Measurements from ENCODE around the gene SLC16A6. TPM values are rescaled to one million over a fixed set of nuclear protein-coding genes. Genes with fewer than 3 reads are reported as not detected.

Gene SLC16A6
- total and polyA plus RNA-seq, 8 donors: 0.02 to 1.0 (median 0.09) TPM

DNA sequence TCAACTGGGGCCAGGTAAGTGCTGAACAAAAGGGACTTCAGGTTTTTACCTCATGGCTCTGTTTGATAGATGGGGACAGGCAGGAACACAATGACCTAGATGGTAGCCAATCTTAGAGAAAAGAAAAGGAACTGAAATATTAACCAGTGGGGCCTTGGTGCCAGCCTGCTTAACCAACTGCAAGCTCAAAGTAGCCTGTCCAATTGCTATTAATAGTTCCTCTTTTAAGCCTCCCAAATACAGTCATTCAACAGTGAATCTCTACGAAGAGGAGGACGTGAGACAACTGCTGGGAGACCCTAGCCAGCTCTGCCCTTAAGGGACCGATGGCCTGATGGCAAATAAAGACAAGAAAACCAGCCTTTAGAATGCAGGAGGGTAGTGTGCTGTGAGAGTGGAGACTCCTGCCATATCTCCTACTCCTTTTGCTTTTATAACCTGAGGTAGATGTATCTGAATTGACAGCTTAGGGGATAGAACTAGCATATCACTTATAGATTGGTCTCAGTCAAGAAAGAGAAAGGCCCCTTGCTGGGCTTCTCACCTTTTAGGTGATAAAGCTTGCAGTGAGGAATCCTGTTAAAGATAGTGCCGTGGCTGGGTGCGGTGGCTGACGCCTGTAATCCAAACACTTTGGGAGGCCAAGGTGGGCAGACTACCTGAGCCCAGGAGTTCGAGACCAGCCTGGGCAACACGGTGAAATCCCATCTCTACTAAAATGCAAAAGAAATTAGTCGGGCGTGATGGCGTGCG is 28.7 kb upstream of the SLC16A6 start:
- H3K4me1 ChIP-seq: peaks cover 0 to 9% (median 0%) of the 10 kb centered on the region in 3 donors
- ATAC-seq (peak in 1 of 4 donors; percentile 38), FAIRE-seq (no peak), DNase-seq (no peak)
- no peaks in the 10 kb centered on the region for H3K27me3 ChIP-seq
- no peaks in the 10 kb centered on the region for H3K9me3 ChIP-seq
- TF ChIP-seq, protein P1, sequence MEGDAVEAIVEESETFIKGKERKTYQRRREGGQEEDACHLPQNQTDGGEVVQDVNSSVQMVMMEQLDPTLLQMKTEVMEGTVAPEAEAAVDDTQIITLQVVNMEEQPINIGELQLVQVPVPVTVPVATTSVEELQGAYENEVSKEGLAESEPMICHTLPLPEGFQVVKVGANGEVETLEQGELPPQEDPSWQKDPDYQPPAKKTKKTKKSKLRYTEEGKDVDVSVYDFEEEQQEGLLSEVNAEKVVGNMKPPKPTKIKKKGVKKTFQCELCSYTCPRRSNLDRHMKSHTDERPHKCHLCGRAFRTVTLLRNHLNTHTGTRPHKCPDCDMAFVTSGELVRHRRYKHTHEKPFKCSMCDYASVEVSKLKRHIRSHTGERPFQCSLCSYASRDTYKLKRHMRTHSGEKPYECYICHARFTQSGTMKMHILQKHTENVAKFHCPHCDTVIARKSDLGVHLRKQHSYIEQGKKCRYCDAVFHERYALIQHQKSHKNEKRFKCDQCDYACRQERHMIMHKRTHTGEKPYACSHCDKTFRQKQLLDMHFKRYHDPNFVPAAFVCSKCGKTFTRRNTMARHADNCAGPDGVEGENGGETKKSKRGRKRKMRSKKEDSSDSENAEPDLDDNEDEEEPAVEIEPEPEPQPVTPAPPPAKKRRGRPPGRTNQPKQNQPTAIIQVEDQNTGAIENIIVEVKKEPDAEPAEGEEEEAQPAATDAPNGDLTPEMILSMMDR (IDR thresholded peaks at IDR 0.05): no peak
- no peak overlapping the region for H3K4me3 ChIP-seq
- no peak overlapping the region for H3K27ac ChIP-seq
- no peaks in the 10 kb centered on the region for H3K36me3 ChIP-seq
- intact Hi-C loops (cut with DNase I): no loop called here
- 93 to 96% methylated on average over 12 of the region's 12 CpGs for WGBS, 2 donors

DNA sequence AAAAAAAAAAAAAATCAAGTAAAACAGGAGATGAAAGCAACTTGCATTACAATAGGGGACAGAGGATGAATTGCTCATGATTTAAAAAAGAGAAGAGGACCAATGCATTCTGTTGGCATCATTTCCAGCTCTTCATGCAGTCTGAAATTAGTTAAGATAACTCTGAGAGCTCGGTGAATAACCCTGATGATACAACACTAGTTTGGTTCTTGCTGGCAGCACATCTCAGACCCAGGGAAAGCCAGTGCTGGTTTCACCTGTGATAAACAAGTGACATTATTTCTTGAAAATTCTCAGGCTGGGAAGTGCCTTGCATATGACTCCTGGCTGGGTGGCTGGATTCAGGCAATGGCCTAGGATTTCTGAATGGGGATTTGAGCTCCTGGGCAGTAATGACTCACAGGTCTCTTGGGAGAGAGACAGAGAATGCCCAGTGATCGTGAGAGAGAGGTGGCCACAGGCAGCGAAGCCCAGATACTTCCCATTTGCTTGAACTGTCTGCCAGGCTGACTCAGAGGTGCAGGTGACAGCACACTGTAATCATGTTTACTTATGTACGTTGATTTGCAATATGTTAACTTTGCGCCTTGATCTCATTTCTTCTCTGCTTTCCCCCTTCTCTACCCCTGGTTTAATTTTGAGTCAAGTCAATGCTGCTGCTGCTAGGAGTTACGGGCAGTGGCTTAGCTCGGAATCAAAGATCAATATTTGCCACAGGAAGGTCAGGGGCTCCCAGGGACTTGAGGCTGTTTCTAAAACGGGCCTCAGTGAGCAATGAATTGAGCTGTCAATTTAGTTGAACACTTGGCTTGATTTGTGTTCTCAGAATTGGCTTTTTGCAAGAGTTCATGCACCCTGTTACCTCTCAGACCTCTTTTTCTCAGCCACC is 27.4 kb upstream of the SLC16A6 start:
- no peaks in the 10 kb centered on the region for H3K27me3 ChIP-seq
- DNase-seq: peak in 3 of 6 donors; percentile 39 to 66 (median 42)
- H3K4me1 ChIP-seq: peaks cover 0 to 9% (median 0%) of the 10 kb centered on the region in 3 donors
- no peak for FAIRE-seq
- WGBS, 2 donors: 28 to 40% methylated on average over 8 of the region's 8 CpGs
- no peaks in the 10 kb centered on the region for H3K9me3 ChIP-seq
- peak overlapping the region in 2 of 4 donors; percentile 20 to 53 for H3K27ac ChIP-seq
- TF ChIP-seq, protein P1 (IDR thresholded peaks at IDR 0.05): no peak
- H3K36me3 ChIP-seq: no peaks in the 10 kb centered on the region
- peak; percentile 83 to 91 (median 88) for ATAC-seq
- intact Hi-C loops (cut with DNase I): no loop called here
- no peak overlapping the region for H3K4me3 ChIP-seq

DNA sequence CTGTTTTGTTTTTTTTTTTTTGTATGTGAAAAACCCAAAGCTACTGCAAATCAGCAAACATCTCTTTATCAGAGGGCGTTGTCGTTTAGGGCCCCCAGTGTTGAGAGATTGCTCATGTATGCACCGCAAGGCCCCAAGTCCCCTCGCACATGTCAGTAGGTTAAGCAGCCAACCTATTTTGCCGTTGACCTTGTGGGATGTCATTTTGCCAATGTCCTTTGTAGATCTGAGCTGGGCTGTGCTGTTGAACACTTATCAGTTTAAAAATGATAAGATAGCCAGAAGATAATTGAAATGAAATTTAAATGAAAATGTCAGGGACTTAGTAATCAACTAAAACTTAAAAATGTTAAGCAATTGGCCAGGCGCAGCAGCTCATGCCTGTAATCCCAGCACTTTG is 26.5 kb upstream of the SLC16A6 start:
- 84% methylated on average over 6 of the region's 6 CpGs for WGBS, 2 donors
- Histone ChIP-seq H3K27me3 (no peaks in the 10 kb centered on the region), H3K27ac (no peak overlapping the region), H3K4me3 (no peak overlapping the region), H3K4me1 (peaks cover 0 to 9% (median 0%) of the 10 kb centered on the region in 3 donors), H3K36me3 (no peaks in the 10 kb centered on the region), H3K9me3 (no peaks in the 10 kb centered on the region)
- TF ChIP-seq, protein P1 (IDR thresholded peaks at IDR 0.05): no peak
- DNase-seq (no peak), FAIRE-seq (no peak), ATAC-seq (no peak)
- intact Hi-C loops (cut with DNase I): no loop called here

DNA sequence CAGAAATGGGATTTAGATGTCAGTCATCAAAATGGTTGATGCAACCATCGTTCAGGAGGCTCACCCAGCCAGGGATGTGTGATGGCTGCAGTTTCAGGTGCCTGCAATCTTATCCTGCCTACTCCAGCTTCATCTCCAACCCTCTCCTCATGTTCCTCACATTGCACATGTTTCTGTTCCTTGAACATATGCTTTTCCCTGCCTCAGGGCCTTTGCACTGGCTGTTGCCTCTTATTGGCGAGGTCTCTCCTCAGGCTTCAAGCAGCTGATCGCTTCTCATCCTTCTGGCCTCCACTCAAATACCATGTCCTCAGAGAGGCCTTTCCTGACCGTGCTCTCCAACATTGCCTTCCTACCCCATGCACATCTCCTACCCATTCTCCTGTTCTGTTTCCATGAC is 25.0 kb upstream of the SLC16A6 start:
- 95 to 96% methylated on average over 4 of the region's 4 CpGs for WGBS, 2 donors
- intact Hi-C loops (cut with DNase I): no loop called here
- Histone ChIP-seq H3K36me3 (no peaks in the 10 kb centered on the region), H3K27ac (no peak overlapping the region), H3K9me3 (no peaks in the 10 kb centered on the region), H3K4me1 (peaks cover 0 to 9% (median 0%) of the 10 kb centered on the region in 3 donors), H3K27me3 (no peaks in the 10 kb centered on the region), H3K4me3 (no peak overlapping the region)
- FAIRE-seq: no peak
- TF ChIP-seq, protein P1 (IDR thresholded peaks at IDR 0.05): no peak
- no peak for ATAC-seq
- no peak for DNase-seq

All from pancreas (tissue), 10 donors.